Measurements from ENCODE around the gene LAMA5. TPM values are rescaled to one million over a fixed set of nuclear protein-coding genes. Genes with fewer than 3 reads are reported as not detected.

The LAMA5 gene
- polyA plus RNA-seq, 2 of the 4 experiments (the other 2 are of a cell fraction), result 20.4 to 196 TPM

GRCh38 chr20:62323980-62324906 is 42.9 kb downstream of the LAMA5 start:
- Histone ChIP-seq H3K9me3 (no peaks in the 10 kb centered on the region), H3K4me3 (no peak overlapping the region), H3K4me2 (no peak overlapping the region), H3K4me1 (peaks cover 11% of the 10 kb centered on the region; the same call in 2 of the 3 replicates), H3K27ac (0 out of 6 replicates have a peak overlapping the region, but pooled peaks of 1 of the 2 experiments have one; percentile 11)
- 84% methylated on average over 19 of the region's 25 CpGs for WGBS (ENCODE audit: missing lambda C conversion rate)
- ATAC-seq, result no peak
- CTCF ChIA-PET, result interaction anchor here (0.5 to 3.9 kb wide), 9 partner anchors 10 to 261 kb away, joined by 3 to 23 read pairs (median 4); no protein-coding TSS in a partner anchor
- POLR2A ChIA-PET, result no interaction called here
- TF ChIP-seq RNF2 (IDR thresholded peaks at IDR 0.05; ENCODE audit: borderline replicate concordance, low read depth), result no peak
- 0 out of 5 replicates have a peak, but pooled peaks of 1 of the 2 experiments have one; percentile 9 for TF ChIP-seq JUN (IDR thresholded peaks at IDR 0.05)
- no peak for DNase-seq (ENCODE audit: low read depth in 1 of 2, low spot score in 1 of 2)
- FAIRE-seq, result no peak

GRCh38 chr20:62323146-62323979 is 43.7 kb downstream of the LAMA5 start:
- ATAC-seq (no peak), FAIRE-seq (no peak), DNase-seq (ENCODE audit: low read depth in 1 of 2, low spot score in 1 of 2) (no peak)
- H3K9me3 ChIP-seq, result no peaks in the 10 kb centered on the region
- ChIA-PET POLR2A (no interaction called here), CTCF (interaction anchor here (0.5 to 3.9 kb wide), 6 partner anchors 11 to 59 kb away, joined by 3 to 23 read pairs (median 4); no protein-coding TSS in a partner anchor)
- peaks cover 11% of the 10 kb centered on the region; the same call in 2 of the 3 replicates for H3K4me1 ChIP-seq
- 89% methylated on average over 28 of the region's 52 CpGs for WGBS (ENCODE audit: missing lambda C conversion rate)
- TF ChIP-seq JUN (IDR thresholded peaks at IDR 0.05) (peak in 1 of 2 experiments; percentile 10; a peak in 3 of 5 replicates), HOXA7 (CRISPR knock-in tag; IDR thresholded peaks at IDR 0.05) (no peak), FOXS1 (CRISPR knock-in tag; IDR thresholded peaks at IDR 0.05) (no peak), TFCP2L1 (CRISPR knock-in tag; IDR thresholded peaks at IDR 0.05) (no peak), FOSB (CRISPR knock-in tag; IDR thresholded peaks at IDR 0.05) (no peak), NPAS2 (CRISPR knock-in tag; IDR thresholded peaks at IDR 0.05; ENCODE audit: borderline replicate concordance) (no peak)
- H3K4me3 ChIP-seq, result no peak overlapping the region
- H3K27ac ChIP-seq, result no peak overlapping the region
- no peak overlapping the region for H3K4me2 ChIP-seq

GRCh38 chr20:62322492-62323041 is 44.5 kb downstream of the LAMA5 start:
- ChIA-PET CTCF (interaction anchor here (0.6 to 1.3 kb wide), 2 partner anchors 38 to 47 kb away, joined by 3 to 4 read pairs; no protein-coding TSS in a partner anchor), POLR2A (no interaction called here)
- Histone ChIP-seq H3K27ac (no peak overlapping the region), H3K9me3 (peaks cover 4% of the 10 kb centered on the region), H3K4me2 (no peak overlapping the region), H3K4me3 (no peak overlapping the region), H3K4me1 (peaks cover 11% of the 10 kb centered on the region; the same call in 2 of the 3 replicates)
- ATAC-seq (peak; percentile 5 to 36; a peak in 3 of 6 replicates), DNase-seq (ENCODE audit: low read depth in 1 of 2, low spot score in 1 of 2) (no peak), FAIRE-seq (no peak)
- WGBS (ENCODE audit: missing lambda C conversion rate), result 80% methylated on average over 2 of the region's 16 CpGs
- TF ChIP-seq SMC3 (IDR thresholded peaks at IDR 0.05) (no peak), CBX2 (IDR thresholded peaks at IDR 0.05; ENCODE audit: borderline replicate concordance, low read depth) (no peak), ATOH8 (CRISPR knock-in tag; IDR thresholded peaks at IDR 0.05; ENCODE audit: low read depth) (no peak), HDAC2 (IDR thresholded peaks at IDR 0.05) (no peak), E2F6 (IDR thresholded peaks at IDR 0.05; ENCODE audit: borderline replicate concordance, low read depth) (no peak), MAX (IDR thresholded peaks at IDR 0.05) (no peak), NPAS2 (CRISPR knock-in tag; IDR thresholded peaks at IDR 0.05; ENCODE audit: borderline replicate concordance) (no peak), HEYL (CRISPR knock-in tag; IDR thresholded peaks at IDR 0.05) (no peak), EHMT2 (IDR thresholded peaks at IDR 0.05; ENCODE audit: low read depth) (no peak), CTCF (IDR thresholded peaks at IDR 0.05) (no peak), PHF8 (IDR thresholded peaks at IDR 0.05; ENCODE audit: borderline replicate concordance, low read depth) (no peak), BHLHE40 (IDR thresholded peaks at IDR 0.05; ENCODE audit: low read depth, low read length) (no peak), ZFP36 (IDR thresholded peaks at IDR 0.05; ENCODE audit: borderline replicate concordance, partially characterized antibody) (no peak)

Data from A549 (cell line).